HG03159 (cell line): ENCODE data around the gene TANC2.
A peak's percentile ranks its signal among the peaks of the same experiment; 100 is the strongest.
"Not testable (repeated sequence)": the region's sequence is repeated elsewhere in the genome, so short reads cannot be mapped to it uniquely, and the experiment has no call there.

Experiments used
- ATAC-seq: cut with Tn5 transposase; IDR thresholded peaks from one replicate; pipeline ENCODE4 v1.9.1; 2021; ENCODE audit warnings: mild to moderate bottlenecking, moderate library complexity; ENCODE audit not compliant: unreplicated experiment

TANC2 gene

DNA sequence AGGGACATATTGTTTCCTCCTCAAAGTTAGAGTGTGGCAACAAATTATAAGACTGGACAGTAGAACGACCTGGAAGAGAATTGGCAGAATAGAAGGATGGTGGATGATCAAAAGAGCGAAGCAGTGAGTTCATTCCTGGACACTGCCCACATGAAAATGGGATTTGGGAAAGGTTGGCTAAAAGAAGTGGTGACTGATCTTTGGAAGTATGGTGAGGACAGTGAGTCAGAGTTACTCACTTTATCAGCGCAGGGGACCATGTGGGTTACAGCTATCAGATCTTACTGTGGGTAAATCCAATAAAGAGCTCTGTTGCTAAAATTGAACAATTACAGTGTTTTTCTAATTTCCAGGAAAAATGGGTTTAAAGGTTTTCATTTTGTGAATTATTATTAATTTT is 2.7 kb upstream of the TANC2 start:
- ATAC-seq, result no peak

DNA sequence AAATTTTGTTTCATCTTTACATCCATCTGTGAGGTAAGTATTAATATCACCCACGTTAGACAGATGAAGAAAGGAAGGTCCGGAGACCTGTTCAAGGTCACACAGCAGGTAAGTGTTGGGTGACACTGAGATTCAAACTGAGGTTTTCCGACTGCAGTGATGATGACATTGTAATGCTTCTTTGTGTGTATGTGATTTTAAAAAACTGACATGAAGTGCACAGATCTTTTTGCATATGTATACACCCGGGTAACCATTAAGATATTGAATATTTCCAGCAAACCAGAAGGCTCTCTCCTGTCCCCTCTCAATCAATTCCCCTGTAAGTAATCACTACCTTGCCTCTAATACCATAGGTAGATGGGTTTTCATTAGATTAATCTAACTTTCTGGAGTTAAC is 1.5 kb upstream of the TANC2 start:
- ATAC-seq, result no peak

DNA sequence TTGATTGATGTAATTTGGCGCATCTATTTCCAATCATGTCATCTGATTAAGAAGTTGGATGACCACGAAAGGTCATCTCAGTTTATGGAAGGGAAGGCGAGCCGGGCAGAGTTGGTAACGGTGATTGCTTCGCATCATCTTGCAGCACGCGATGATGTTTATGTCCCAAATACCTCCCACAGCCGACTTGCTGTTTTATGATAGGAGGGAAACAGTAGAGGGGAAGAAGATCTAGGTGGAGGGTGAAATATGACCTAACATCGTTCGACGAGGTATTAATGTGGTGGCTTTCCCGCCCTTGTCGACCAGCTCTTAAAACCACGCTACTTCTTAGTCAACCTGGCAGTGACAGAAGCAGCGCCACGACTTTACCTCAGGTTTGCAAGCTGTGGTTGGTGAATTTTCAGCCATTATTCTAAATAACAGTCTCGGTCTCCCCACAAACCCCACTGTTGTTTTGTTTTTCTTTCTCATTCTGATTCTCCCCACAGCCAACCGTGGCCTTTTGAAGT is 805 bp upstream of the TANC2 start:
- peak; percentile 11 for ATAC-seq

DNA sequence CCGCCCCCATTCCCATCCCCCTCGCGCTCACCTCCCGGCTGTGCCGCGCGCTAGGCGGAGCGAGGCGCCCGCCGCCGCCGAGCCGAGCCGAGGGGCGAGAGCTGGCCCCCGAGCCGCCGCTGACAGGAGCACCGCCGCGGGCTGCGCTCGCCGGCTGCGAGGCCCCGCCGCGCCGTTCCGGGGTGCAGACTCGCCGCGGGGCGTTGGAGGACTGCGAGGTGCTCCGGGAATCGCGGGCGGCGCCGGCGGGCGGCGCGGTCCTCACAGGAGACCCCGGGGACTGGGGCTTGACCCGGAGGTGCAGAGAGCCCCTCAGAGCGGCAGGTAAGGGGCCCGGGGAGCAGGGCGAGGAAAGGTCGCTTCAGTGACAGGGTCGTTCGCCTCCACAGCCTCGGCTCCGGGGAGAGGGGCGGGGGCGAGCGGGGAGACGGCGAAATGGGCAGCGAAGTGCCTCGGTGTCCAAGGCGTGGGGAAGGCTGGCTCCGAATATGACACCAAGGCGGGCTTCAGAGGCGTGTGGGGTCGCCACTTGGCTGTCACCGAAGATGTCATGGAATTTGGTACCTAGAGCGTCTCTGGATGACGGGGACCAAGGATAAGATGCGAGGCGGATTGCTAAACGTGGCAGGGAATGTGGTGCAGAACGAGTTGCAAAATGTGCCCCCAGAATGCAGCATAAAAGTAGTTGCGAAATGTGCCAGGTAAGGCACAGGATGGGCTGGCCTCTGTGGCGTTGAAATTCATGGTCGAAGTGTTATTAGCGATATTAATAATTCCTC is 580 bp downstream of the TANC2 start:
- ATAC-seq, result peak; percentile 26

DNA sequence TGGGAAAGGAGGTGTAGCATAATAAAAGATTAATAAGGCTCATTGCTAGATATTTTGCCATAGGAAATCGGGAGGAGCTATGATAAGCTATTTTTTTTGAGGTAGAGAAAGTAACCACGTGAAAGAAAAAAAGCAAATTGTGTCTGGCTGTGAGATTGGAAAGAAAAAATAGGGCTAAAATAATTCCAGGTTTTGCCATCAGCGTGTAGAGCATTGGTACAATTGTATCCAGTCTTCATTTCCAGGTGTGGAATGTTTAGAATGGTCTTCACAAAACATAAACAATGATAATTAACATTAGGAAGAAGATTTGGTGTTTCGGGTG is 1.1 kb downstream of the TANC2 start:
- no peak for ATAC-seq

DNA sequence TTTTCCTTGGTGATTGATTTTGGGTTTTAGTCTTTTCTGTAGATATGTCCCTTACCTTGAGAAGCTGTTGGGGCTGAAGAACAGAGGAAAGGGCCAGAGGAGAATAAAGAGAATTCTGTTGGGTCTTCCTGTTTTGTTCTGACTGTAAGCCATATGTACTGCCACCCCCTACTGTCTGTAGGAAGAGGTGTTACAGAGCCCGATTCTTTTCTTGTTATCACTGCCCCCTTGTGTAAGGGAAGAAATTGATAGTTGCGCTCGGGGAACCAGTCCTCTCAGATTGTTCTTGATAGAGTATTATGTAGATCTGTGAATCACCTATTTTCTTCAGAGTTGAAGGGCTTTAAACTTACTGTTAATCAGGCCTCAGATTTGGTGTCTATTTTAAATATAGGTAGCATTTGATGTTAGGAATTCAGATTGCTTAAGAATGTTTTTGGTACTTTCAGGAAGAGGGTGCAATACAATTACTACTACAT is 2.4 kb downstream of the TANC2 start:
- peak; percentile 77 for ATAC-seq

DNA sequence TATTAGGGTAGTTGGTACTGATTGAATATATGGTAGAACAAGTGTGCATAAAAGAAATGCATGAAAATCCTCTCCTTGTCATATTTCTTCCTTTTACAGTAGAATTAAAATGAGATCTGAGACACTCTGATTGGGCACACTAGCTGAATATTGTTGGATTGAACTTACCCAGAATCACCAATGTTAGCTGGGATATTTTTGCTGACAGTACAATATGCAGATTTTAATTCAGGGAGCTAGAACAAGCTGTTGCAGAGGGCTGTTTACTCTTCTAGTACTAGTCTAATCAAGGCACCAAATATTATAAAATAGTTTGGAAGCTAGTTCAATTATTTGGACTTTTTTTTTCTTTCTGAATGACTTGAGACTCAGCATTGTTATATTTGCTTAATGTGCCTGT is 4.6 kb downstream of the TANC2 start:
- no peak for ATAC-seq

DNA sequence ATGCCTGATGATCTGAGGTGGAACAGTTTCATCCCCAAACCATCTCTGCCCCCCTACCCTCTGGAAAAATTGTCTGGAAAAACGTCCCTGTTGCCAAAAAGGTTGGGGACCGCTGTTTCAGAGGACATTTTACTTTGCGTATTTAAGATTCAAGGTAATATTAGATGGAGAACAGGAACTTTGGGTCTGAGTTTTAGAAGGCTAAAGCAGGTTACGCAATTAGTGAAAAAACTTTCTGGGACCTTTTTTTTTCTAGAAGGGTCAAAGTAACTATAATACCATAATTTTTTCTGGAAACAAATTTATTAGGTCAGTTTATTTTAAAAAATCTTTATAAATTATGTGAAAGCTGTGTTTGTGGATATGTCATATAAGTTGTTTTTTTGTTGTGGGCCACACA is 5.8 kb downstream of the TANC2 start:
- no peak for ATAC-seq

DNA sequence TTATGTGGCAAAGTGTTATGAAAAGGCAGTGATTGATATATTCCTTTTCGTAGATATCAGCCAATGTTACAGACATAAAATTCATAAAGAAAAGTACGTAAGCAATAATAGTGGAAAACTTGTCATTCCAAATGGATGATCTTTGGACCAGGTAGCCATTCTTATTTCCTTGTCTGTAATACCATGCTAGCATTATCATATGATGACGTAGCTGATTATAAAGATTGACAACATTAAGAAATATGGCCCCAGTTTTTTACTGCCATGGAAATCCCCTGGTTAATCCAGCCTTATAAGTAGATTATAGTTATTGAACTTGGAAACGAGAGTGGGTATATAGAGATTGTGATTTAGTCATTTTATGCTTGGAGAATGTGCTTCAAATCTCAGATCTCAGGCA is 8.8 kb downstream of the TANC2 start:
- ATAC-seq, result no peak

DNA sequence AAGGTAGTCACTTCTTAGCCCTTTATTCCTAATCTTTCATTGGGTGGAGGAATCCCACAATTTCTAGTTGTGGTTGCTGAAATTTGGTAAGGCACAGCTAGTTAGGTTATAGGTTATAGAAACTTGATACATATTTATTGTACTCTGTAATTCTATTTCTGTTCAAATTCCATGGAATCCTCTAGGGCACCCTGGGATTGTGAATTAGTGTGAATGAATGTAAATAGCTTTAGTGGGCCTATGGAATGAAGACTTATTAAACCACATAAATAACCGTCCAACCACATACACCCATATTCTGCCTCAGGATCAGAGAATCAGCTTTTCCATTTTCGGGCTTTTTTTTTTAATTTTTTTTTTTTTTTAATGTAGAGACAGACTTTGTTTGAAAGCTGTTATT is 9.2 kb downstream of the TANC2 start:
- no peak for ATAC-seq

DNA sequence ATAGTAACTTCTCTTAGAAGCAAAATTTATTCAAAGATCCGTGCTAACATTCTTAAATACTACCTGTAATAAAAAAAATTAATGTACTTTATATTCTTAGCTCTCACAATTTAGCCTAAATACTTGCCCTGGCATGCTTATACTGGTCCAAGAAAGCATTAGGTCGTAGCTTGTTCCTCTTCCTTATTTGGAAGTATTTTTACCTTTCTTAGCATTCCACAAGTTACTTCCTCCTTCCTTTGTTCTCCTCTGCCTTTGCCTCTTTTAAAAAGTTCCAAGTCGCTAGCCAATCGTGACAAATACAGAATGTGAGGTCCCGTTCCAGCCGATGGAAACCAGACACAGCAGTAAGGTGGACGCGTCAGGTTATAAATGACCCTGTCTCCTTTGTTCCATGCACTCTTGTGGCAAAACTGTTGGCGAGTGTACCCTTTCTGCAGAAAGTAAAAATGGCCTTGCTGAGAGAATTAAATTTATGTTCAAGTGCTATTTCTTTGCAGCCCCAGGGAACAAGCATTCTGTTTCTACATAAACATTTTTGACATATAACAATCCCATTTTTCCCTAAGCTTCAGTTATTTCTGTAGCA is 10.7 kb downstream of the TANC2 start:
- not testable (repeated sequence) for ATAC-seq

DNA sequence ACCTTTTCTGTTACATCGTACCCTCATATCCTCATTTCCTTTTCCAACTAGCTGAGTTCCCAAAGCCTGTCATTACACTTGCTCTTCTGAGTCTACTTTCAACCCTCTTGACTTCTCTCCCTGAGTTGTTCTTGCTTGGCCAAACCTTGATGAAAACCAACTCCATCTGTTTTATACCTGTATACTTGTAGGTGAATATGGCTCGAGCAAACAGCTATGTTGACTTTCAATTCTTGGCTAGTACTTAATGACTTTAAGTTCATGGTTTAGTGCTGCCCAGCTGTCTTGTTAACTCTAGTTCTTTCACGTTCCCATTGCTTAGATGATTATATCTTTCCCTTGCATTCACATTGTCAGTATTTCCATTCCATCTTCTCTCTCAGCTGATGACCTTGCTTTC is 14.8 kb downstream of the TANC2 start:
- no peak for ATAC-seq

DNA sequence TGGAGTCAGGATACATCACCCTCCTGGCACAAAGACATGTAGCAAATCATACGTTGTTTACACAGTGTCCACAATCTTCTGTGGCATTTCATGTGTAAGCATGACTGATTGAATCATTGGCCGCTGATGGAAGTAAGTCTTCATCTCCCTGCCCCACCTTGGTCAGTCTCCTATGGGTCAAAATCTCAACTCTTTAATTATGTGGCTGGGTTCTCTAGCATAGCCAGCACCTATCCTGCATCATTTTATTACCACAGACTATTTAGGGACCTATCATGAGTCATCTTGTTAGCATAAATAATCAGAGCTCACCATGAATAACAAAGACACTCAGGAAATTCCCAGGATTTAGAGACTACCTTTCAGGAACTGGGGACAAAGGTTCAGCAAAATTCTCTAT is 15.9 kb downstream of the TANC2 start:
- ATAC-seq, result no peak

DNA sequence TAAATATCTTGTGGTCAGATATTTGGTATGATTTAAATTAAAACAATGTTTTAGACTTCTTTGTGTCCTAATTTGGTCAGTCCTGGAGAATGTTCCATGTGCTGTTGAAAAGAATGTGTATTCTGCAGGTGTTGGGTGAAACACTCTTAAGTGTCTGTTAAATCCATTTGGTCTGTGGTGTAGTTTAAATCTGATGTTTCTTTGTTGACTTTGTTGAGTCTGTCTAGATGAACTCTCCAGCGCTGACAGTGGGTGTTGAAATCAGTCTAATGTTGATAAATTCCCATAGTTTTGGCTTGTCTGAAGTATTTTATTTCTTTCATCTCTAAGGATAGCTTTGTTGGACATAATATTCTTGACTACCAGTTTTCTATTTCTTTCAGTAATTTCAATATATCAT is 18.8 kb downstream of the TANC2 start:
- no peak for ATAC-seq

DNA sequence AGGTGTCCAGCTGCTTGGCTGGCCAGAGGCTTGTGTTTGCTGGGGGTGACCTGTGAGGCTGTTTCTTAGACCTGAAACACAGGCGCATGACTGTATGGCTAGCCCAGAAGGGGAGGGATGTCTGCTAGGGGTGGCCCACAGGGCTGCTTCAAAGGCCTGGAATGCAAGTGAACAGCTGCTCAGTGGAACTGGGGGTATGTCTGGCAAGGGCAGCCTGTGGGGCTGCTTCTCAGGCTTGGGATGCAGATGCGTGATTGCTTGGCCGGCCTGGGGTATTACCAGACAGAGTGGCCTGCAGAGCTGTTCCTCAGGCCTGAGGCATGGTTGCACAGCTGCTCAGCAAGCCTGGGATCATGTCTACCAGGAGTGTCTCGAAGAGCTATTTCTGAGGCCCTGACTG is 20.5 kb downstream of the TANC2 start:
- ATAC-seq, result no peak

DNA sequence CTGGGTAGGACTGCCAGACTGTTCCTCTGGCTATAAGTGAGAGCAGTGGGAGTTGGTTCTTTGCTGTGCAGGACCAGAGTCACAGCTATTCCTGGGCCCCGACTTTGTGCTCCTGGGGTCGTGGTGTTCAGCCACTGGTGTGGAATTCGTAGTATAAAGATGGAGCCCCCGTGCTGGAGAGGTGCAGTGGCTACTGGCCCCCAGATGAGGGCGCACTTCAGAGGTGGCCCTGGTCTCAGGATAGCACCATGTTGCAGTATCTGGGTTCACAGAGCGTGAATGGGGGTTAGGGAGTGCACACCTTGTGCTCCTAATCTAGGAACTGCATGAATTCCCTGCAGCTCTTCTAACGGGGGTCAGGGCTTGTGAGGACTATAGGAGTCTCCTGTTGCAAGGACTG is 21.1 kb downstream of the TANC2 start:
- no peak for ATAC-seq

DNA sequence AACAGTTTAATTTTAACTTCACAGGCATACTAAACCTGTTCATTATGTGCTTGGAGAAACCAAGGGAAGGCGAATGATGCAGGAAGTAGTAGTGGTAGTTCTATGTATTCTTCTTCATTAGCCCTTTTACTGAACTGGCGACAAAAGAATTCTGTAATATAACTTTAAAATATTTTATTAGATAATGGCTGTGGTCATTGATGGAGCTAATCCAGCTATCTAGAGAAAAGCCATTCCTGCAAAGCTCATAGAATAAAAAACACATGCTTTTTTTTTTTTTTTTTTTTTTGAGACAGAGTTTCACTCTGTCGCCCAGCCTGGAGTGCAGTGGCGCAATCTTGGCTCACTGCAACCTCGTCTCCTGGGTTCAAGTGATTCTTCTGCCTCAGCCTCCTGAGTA is 23.5 kb downstream of the TANC2 start:
- no peak for ATAC-seq

DNA sequence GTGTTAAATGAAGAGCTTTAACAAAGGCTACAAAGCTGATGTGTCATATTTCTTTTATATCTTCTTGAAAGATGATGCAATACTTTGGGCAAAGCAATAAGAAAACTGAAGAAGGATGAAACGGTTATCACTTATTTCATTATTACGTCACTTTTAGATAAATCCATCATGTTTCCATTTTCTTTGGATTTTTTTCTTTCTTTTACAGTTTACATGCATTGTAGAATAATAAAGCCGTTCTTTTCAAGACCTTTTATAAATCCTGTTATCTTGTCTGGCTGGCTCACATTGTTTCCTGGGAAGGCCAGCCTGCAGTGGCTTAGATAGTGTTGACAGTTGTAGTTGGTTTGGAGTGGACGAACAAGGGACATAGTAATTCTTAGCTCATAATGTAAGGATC is 28.9 kb downstream of the TANC2 start:
- ATAC-seq, result no peak

DNA sequence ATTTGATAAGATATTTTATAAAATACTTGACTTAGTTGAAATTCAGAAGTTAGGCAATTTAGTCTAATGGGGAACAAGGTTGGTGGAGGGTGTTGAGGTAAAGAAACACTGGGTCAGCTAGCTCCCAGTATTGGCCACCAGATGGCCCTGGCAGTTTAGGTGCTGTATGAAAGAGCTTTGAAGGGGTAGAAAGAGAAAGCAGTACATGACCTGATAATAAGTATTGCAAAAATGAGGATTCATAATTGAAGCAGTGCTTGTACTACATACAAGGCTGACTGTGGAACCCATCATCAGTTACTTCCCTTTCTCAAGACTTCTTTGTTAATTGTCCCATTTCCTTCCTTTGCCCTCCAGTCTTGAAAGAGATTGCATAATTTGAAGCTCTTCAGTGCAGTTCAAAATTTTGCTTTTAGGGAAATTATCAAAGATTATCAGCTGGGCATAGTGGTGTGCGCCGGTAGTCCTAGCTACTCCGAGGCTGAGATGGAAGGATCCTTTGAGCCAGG is 29.4 kb downstream of the TANC2 start:
- ATAC-seq, result no peak

DNA sequence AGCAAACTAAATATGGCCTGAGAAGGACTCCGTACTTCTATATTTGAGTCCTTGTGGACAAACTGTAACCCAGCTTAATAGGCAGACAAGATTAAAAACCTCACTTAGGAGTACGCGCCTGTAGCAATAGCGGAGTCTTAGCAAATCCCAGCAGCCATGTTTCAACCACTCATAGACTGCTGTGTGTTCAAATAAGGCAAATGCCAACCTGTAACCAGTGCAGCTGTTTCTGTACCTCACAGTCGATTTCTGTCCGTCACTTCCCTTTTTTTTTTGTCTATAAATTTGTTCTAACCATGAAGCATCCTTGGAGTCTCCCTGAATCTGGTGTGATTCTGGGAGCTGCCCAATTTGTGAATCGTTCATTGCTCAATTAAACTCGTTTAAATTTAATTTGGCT is 30.2 kb downstream of the TANC2 start:
- no peak for ATAC-seq

DNA sequence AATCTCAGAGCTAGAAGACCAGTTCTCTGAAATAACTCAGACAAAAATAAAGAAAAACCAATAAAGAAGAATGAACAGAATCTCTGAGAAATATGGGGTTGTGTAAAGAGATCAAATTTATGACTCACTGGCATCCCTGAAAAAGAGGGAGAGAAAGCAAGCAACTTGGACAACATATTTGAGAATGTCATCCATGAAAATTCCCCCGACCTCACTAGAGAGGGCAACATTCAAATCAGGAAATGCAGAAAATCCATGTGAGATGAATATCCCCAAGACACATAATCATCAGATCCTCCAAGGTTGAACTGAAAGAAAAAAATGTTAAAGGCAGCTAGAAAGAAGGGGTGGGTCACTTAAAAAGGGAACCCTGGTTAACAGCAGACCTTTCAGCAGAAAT is 32.1 kb downstream of the TANC2 start:
- ATAC-seq, result no peak

DNA sequence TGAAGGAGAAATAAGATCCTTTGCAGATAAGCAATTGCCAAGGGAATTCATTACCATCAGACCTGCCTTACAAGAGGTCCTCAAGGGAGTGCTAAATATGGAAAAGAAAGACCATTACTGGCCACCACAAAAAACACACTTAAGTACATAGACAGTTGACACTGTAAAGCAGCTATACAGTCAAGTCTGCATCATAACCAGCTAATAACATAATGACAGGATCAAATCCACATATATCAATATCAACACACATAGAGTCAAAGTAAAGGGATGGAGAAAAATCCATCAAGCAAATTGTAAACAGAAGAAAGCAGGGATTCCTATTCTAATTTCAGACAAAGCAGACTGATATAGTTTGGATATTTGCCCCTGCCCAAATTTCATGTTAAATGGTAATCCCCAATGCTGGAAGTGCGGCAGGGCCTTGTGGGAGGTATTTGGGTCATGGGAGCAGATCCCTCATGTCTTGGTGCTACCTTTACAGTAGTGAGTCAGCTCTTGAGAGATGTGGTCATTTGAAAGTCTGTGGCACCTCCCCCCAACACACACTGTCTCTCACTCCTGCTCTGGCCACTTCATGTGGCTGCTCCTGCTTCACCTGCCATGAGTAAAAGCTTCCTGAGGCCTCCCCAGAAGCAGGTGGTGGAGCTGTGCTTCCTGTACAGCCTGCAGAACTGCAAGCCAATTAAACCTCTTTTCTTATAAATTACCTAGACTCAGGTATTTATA is 32.8 kb downstream of the TANC2 start:
- no peak for ATAC-seq
